Measurements from ENCODE around the gene NUP210L. TPM values are rescaled to one million over a fixed set of nuclear protein-coding genes. Genes with fewer than 3 reads are reported as not detected.

NUP210L gene
- total and polyA plus RNA-seq, 9 of the 15 experiments (the other 6 are each of a cell fraction or from before 2014, with no cell fraction given) = 0.01 to 0.04 TPM; not detected in 7

DNA sequence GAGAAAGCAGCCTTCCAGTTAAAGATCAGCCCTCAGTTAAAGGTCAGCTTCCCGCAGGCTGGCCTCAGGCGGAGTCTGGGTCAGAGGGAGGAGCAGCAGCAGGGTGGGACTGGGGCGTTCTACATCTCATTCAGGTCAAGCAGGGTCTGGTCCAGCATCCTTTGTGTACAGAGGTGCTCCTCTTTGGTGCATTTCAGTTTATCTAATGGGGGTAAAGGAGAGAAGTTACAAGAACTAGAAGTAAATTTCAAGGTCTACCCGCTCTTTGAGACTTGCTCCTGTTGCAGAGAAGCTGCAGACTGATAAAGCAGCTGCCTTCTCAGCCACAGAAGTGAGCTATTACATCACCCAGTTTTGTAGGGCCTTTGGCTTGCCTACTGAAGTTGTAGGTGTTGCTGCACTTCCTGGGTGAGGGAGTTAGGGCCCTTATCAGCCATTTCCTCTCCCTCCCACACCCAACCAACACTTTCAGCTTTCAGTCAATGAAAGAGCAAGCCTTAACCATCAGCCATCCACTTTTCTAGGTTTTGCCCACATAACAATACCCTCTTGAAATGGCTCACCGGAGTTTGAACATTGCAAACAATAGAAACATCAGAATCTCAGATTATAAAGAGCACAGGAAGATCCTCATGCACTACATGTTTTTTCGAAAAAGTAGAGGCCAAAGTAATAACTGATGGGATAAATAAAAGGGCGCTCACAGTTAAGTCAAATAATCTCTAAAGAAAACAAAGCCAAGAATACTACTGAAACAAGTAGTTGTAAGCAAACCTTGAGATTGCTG lies 2.8 kb upstream of the NUP210L start (continued):
- TF ChIP-seq, protein P1, sequence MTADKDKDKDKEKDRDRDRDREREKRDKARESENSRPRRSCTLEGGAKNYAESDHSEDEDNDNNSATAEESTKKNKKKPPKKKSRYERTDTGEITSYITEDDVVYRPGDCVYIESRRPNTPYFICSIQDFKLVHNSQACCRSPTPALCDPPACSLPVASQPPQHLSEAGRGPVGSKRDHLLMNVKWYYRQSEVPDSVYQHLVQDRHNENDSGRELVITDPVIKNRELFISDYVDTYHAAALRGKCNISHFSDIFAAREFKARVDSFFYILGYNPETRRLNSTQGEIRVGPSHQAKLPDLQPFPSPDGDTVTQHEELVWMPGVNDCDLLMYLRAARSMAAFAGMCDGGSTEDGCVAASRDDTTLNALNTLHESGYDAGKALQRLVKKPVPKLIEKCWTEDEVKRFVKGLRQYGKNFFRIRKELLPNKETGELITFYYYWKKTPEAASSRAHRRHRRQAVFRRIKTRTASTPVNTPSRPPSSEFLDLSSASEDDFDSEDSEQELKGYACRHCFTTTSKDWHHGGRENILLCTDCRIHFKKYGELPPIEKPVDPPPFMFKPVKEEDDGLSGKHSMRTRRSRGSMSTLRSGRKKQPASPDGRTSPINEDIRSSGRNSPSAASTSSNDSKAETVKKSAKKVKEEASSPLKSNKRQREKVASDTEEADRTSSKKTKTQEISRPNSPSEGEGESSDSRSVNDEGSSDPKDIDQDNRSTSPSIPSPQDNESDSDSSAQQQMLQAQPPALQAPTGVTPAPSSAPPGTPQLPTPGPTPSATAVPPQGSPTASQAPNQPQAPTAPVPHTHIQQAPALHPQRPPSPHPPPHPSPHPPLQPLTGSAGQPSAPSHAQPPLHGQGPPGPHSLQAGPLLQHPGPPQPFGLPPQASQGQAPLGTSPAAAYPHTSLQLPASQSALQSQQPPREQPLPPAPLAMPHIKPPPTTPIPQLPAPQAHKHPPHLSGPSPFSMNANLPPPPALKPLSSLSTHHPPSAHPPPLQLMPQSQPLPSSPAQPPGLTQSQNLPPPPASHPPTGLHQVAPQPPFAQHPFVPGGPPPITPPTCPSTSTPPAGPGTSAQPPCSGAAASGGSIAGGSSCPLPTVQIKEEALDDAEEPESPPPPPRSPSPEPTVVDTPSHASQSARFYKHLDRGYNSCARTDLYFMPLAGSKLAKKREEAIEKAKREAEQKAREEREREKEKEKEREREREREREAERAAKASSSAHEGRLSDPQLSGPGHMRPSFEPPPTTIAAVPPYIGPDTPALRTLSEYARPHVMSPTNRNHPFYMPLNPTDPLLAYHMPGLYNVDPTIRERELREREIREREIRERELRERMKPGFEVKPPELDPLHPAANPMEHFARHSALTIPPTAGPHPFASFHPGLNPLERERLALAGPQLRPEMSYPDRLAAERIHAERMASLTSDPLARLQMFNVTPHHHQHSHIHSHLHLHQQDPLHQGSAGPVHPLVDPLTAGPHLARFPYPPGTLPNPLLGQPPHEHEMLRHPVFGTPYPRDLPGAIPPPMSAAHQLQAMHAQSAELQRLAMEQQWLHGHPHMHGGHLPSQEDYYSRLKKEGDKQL (CRISPR knock-in tag; IDR thresholded peaks at IDR 0.05; ENCODE audit: borderline replicate concordance) = no peak
- TF ChIP-seq KLF13 (tag; IDR thresholded peaks at IDR 0.05; ENCODE audit: borderline replicate concordance, low read depth) (peak; percentile 64; the same call in 1 of the 2 replicates), GABPB1 (CRISPR knock-in tag; IDR thresholded peaks at IDR 0.05) (peak; percentile 68; the same call in 1 of the 2 replicates), ZBTB17 (CRISPR knock-in tag; IDR thresholded peaks at IDR 0.05) (no peak), ZFP36 (IDR thresholded peaks at IDR 0.05; ENCODE audit: low read depth, low read length, partially characterized antibody) (peak; percentile 49), YBX1 (IDR thresholded peaks at IDR 0.05) (no peak), RBM14 (IDR thresholded peaks at IDR 0.05; ENCODE audit: borderline replicate concordance, insufficient read depth, low read depth, low read length) (no peak), HSF4 (CRISPR knock-in tag; IDR thresholded peaks at IDR 0.05; ENCODE audit: borderline replicate concordance) (no peak), SREBF1 (IDR thresholded peaks at IDR 0.05; ENCODE audit: borderline replicate concordance, low read depth, low read length) (no peak), HDGF (IDR thresholded peaks at IDR 0.05) (peak; percentile 22; the same call in 1 of the 2 replicates), KLF1 (tag; IDR thresholded peaks at IDR 0.05) (no peak), PHF8 (IDR thresholded peaks at IDR 0.05; ENCODE audit: borderline replicate concordance, low read length) (peak; percentile 14; the same call in 1 of the 2 replicates)
- TF ChIP-seq, protein P2, sequence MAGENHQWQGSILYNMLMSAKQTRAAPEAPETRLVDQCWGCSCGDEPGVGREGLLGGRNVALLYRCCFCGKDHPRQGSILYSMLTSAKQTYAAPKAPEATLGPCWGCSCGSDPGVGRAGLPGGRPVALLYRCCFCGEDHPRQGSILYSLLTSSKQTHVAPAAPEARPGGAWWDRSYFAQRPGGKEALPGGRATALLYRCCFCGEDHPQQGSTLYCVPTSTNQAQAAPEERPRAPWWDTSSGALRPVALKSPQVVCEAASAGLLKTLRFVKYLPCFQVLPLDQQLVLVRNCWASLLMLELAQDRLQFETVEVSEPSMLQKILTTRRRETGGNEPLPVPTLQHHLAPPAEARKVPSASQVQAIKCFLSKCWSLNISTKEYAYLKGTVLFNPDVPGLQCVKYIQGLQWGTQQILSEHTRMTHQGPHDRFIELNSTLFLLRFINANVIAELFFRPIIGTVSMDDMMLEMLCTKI (IDR thresholded peaks at IDR 0.05; ENCODE audit: partially characterized antibody) = no peak
- TF ChIP-seq, protein P3, sequence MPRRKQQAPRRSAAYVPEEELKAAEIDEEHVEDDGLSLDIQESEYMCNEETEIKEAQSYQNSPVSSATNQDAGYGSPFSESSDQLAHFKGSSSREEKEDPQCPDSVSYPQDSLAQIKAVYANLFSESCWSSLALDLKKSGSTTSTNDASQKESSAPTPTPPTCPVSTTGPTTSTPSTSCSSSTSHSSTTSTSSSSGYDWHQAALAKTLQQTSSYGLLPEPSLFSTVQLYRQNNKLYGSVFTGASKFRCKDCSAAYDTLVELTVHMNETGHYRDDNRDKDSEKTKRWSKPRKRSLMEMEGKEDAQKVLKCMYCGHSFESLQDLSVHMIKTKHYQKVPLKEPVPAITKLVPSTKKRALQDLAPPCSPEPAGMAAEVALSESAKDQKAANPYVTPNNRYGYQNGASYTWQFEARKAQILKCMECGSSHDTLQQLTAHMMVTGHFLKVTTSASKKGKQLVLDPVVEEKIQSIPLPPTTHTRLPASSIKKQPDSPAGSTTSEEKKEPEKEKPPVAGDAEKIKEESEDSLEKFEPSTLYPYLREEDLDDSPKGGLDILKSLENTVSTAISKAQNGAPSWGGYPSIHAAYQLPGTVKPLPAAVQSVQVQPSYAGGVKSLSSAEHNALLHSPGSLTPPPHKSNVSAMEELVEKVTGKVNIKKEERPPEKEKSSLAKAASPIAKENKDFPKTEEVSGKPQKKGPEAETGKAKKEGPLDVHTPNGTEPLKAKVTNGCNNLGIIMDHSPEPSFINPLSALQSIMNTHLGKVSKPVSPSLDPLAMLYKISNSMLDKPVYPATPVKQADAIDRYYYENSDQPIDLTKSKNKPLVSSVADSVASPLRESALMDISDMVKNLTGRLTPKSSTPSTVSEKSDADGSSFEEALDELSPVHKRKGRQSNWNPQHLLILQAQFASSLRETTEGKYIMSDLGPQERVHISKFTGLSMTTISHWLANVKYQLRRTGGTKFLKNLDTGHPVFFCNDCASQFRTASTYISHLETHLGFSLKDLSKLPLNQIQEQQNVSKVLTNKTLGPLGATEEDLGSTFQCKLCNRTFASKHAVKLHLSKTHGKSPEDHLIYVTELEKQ (CRISPR knock-in tag; IDR thresholded peaks at IDR 0.05) = no peak

Data from K562 (cell line).